Astrocyte of the cerebellum (primary cell): ENCODE data around the gene CYP2C18.
"Not testable (repeated sequence)": the region's sequence is repeated elsewhere in the genome, so short reads cannot be mapped to it uniquely, and the experiment has no call there.

Experiments used
- DNase-seq: peaks from one replicate; pipeline ENCODE4 v3.0.0-alpha.2; 2011; ENCODE audit warnings: low read depth
- H3K4me3 ChIP-seq: 2 replicates; pipeline ENCODE4 v1.5.1; 2011; ENCODE audit warnings: mild to moderate bottlenecking, low read depth, low read length, moderate library complexity
- CTCF ChIP-seq: IDR thresholded peaks from 2 replicates; pipeline ENCODE4 v1.5.1; 2012; ENCODE audit warnings: low read length, low read depth, moderate library complexity, mild to moderate bottlenecking; ENCODE audit errors: missing control alignments
- in situ Hi-C: cut with HindIII; loops from 2 replicates; pipeline ENCODE4 v1.10.0; 2017; ENCODE audit warnings: low sequenced_read_pairs

Gene CYP2C18

DNA sequence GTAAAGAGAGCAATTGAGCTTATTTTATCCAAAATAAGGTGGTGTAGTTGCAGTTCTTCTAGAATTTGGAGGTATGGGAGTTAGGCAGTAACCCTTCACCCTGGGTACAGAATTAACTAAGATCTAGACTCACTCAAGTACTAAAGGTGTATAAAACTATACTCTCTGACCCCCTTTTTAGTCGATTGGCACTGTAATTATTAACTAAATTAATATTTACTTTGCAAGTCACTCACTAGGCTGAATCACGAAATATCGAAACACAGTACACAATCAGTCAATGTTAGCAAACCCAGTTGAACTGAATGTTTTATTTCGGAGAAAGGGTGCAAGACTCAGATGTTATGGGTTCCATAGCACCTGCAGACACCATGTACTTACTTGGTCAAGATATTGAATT lies 64.3 kb downstream of the CYP2C18 start:
- TF ChIP-seq CTCF: no peak
- in situ Hi-C loops: no loop called here
- H3K4me3 ChIP-seq: no peak overlapping the region
- no peak for DNase-seq

- no peak for DNase-seq
- in situ Hi-C loops: no loop called here
- TF ChIP-seq CTCF: no peak
Measured at GRCh38 chr10:94757916-94758315, 74.4 kb downstream of the CYP2C18 start.

DNA sequence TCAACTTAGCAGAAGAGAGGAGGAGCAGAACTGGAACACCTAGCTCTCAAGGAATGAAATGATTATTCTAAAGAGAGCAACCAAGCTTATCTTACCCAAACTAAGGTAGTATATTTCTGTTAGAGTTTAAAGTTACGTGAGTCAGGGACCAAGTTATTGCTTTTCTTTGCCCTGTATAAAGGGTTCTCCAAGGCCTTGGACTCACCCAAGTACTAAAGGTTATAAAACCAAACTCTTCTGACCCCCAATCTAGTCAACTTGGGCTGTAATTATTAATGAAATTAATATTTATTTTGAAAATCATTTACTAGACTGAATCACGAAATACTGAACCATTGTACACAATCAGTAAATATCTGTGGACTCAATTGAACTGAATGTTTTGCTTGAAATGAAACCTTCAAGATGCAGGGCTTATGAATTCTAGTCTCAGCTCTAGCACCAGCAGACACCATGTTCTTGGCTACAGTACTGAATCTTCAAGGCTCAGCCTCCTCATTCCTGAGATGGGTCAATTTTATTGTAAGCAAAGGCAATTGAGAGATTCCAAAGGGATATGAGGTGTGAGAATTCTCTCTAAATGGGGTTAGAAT lies 77.2 kb downstream of the CYP2C18 start:
- no peak overlapping the region for H3K4me3 ChIP-seq
- in situ Hi-C loops: no loop called here
- no peak for DNase-seq
- TF ChIP-seq CTCF: no peak

More at GRCh38 chr10:94757916-94758315, 74.4 kb downstream of the CYP2C18 start:
- no peak overlapping the region for H3K4me3 ChIP-seq

- H3K4me3 ChIP-seq: no peak within 1 kb of the TSS
- in situ Hi-C loops: no loop called here
- TF ChIP-seq CTCF: no peak
Measured at GRCh38 chr10:94762393-94762792, 78.9 kb downstream of the CYP2C18 start, which contains the start of gene CYP2C19. Gene CYP2C19, plus strand, starts transcription at chr10:94762681. Its CDS starts 25 bp downstream, at chr10:94762706.

DNA sequence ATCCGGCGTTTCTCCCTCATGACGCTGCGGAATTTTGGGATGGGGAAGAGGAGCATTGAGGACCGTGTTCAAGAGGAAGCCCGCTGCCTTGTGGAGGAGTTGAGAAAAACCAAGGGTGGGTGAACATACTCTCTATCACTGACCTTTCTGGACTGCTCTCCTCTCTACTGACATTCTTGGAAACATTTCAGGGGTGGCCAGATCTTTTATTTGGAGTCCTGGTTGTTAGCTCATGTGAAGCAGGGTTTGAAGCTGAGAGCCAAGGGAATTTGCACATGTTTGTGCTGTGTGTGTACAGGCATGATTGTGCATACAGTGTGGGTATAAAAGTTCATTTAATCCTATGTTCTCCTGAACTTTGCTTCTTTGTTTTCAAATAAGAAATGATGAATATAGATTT lies 91.9 kb downstream of the CYP2C18 start:
- DNase-seq, in situ Hi-C loops, H3K4me3 ChIP-seq: not testable (repeated sequence)

More at GRCh38 chr10:94762393-94762792, 78.9 kb downstream of the CYP2C18 start, which contains the start of gene CYP2C19:
- no peak for DNase-seq

GRCh38 chr10:94777886-94778458 lies 94.4 kb downstream of the CYP2C18 start:
- TF ChIP-seq CTCF: no peak
- no peak overlapping the region for H3K4me3 ChIP-seq
- in situ Hi-C loops: no loop called here
- DNase-seq: no peak

DNA sequence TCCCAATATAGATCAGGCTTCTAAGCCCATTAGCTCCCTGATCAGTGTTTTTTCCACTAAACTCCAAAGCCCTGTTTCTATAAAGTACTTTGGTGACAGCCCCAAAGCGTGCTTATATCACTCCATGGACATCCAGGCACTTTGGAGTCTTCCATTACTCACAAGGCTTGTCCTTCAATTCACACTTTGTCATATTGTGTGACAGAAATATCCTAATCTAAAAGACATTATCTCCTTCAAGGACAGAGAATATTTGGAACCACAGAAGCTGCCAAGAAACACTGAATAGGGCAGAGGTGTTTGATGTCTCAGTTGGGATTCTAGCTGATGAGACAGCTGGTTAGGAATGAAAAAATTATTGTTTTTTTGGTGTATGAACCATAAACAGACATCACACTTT lies 97.3 kb downstream of the CYP2C18 start:
- no peak for DNase-seq
- no peak for TF ChIP-seq CTCF
- no peak overlapping the region for H3K4me3 ChIP-seq
- in situ Hi-C loops: no loop called here
